A549 (cell line): ENCODE measurements around the gene SKP1. TPM values are rescaled to one million over a fixed set of nuclear protein-coding genes. Genes with fewer than 3 reads are reported as not detected.

ENCODE experiments used
- ATAC-seq, 2 experiments: fragments of 200-7000 bp in 1 of 2; fragments of >200 bp in 1 of 2; cut with Nextera tagmentation in 1 of 2; cut with Tn5 transposase in 1 of 2; 3 replicates each; pipeline versions ENCODE4 v1.8.0 to v1.9.1; 2018 to 2020; ENCODE audit warnings: mild to moderate bottlenecking in 1 of 2, moderate library complexity in 1 of 2
- CTCF ChIA-PET: fragments of 300-600 bp; sonication (Branson Sonifier 250); formaldehyde crosslinking; extraction: SDS; loops from one replicate; lab custom pipeline; 2021; ENCODE audit warnings: antibody characterized with exemption, inconsistent platforms; lab: Yijun Ruan, JAX
- POLR2A ChIA-PET: fragments of 350-600 bp; formaldehyde crosslinking; extraction: SDS; loops from one replicate; lab custom pipeline; 2021; ENCODE audit warnings: antibody characterized with exemption, inconsistent platforms; lab: Yijun Ruan, JAX
- DNase-seq, 2 experiments: peaks; one replicate each; pipeline versions ENCODE4 v3.0.0 to v3.0.0-alpha.2; 2011 to 2016; ENCODE audit warnings: low read depth in 1 of 2, low spot score in 1 of 2
- FAIRE-seq: peaks from 2 replicates; lab custom pipeline; 2011; peaks lifted over from hg19 to GRCh38; lab: Jason Lieb, UNC
- H3K27ac ChIP-seq, 2 experiments: fragments of >200 bp; sonication (Bioruptor Twin); formaldehyde crosslinking; 3 replicates each; pipeline ENCODE4 v1.5.1; 2016 to 2017
- H3K4me1 ChIP-seq: fragments of >200 bp; sonication (Bioruptor Twin); formaldehyde crosslinking; 3 replicates; pipeline ENCODE4 v1.6.1; 2016
- H3K4me2 ChIP-seq: fragments of >200 bp; sonication (Bioruptor Twin); formaldehyde crosslinking; 3 replicates; pipeline ENCODE4 v1.6.1; 2016
- H3K4me3 ChIP-seq: fragments of >200 bp; sonication (Bioruptor Twin); formaldehyde crosslinking; 3 replicates; pipeline ENCODE4 v1.5.1; 2016
- H3K9me3 ChIP-seq: fragments of >200 bp; sonication (Bioruptor Twin); formaldehyde crosslinking; 3 replicates; pipeline ENCODE4 v1.6.1; 2016
- ATOH8 ChIP-seq: fragments of 250-450 bp; sonication (Bioruptor Pico); IDR thresholded peaks from 2 replicates; pipeline ENCODE4 v1.5.0; 2020; ENCODE audit warnings: low read depth, mild to moderate bottlenecking, moderate library complexity
- BCL3 ChIP-seq: fragments of >200 bp; sonication (Bioruptor Twin); formaldehyde crosslinking; IDR thresholded peaks from 3 replicates; pipeline ENCODE4 v1.6.1; 2016
- CEBPB ChIP-seq, 2 experiments: fragments of >200 bp in 1 of 2; sonication (Bioruptor Twin) in 1 of 2; formaldehyde crosslinking in 1 of 2; IDR thresholded peaks; 2 replicates each; pipeline ENCODE4 v1.6.1; 2012 to 2016
- CHD2 ChIP-seq: fragments of 150-350 bp; IDR thresholded peaks from 2 replicates; pipeline ENCODE4 v1.6.1; 2014; ENCODE audit warnings: low read length; ENCODE audit not compliant: partially characterized antibody
- CTCF ChIP-seq: fragments of >200 bp; sonication (Bioruptor Twin); formaldehyde crosslinking; IDR thresholded peaks from 3 replicates; pipeline ENCODE4 v1.5.1; 2016
- FOSB ChIP-seq: fragments of 250-450 bp; sonication (Bioruptor Pico); IDR thresholded peaks from 2 replicates; pipeline ENCODE4 v1.5.0; 2020; ENCODE audit warnings: mild to moderate bottlenecking, moderate library complexity
- HDAC2 ChIP-seq: fragments of 200-600 bp; sonication (generic); IDR thresholded peaks from 2 replicates; pipeline ENCODE4 v1.6.1; 2016
- HES2 ChIP-seq: fragments of >200 bp; sonication (Bioruptor Twin); formaldehyde crosslinking; IDR thresholded peaks from 2 replicates; pipeline ENCODE4 v1.6.1; 2016
- HEYL ChIP-seq: fragments of 250-450 bp; sonication (Bioruptor Pico); IDR thresholded peaks from 2 replicates; pipeline ENCODE4 v1.8.0; 2021; ENCODE audit warnings: mild to moderate bottlenecking, moderate library complexity
- HMGXB4 ChIP-seq: fragments of 250-450 bp; sonication (Bioruptor Pico); IDR thresholded peaks from 2 replicates; pipeline ENCODE4 v1.5.0; 2021; ENCODE audit warnings: mild to moderate bottlenecking, moderate library complexity, borderline replicate concordance
- KDM1A ChIP-seq: fragments of 200-600 bp; sonication (generic); IDR thresholded peaks from 2 replicates; pipeline ENCODE4 v1.6.1; 2016; ENCODE audit warnings: low read depth, mild to moderate bottlenecking
- KDM5A ChIP-seq: fragments of 200-600 bp; sonication (generic); IDR thresholded peaks from 2 replicates; pipeline ENCODE4 v1.6.1; 2016; ENCODE audit warnings: antibody characterized with exemption, mild to moderate bottlenecking
- MAZ ChIP-seq: fragments of 150-350 bp; IDR thresholded peaks from 2 replicates; pipeline ENCODE4 v1.6.1; 2014; ENCODE audit warnings: antibody characterized with exemption, low read depth, low read length, borderline replicate concordance
- RAD21 ChIP-seq, 2 experiments: fragments of >200 bp in 1 of 2; sonication (Bioruptor Twin) in 1 of 2; formaldehyde crosslinking in 1 of 2; IDR thresholded peaks in 1 of 2; conservative IDR thresholded peaks in 1 of 2; 2 replicates in 1 of 2; 3 replicates in 1 of 2; pipeline ENCODE4 v1.6.1; 2012 to 2018; ENCODE audit warnings: inconsistent platforms in 1 of 2
- REST ChIP-seq: fragments of 200-600 bp; sonication (generic); IDR thresholded peaks from 2 replicates; pipeline ENCODE4 v1.6.1; 2016; ENCODE audit warnings: antibody characterized with exemption, mild to moderate bottlenecking, moderate library complexity
- RNF2 ChIP-seq: fragments of 200-600 bp; sonication (generic); IDR thresholded peaks from 2 replicates; pipeline ENCODE4 v1.6.1; 2016; ENCODE audit warnings: low read depth, mild to moderate bottlenecking, antibody characterized with exemption, moderate library complexity, borderline replicate concordance
- SREBF2 ChIP-seq: fragments of 450-650 bp; IDR thresholded peaks from 2 replicates; pipeline ENCODE4 v1.6.1; 2014; ENCODE audit warnings: mild to moderate bottlenecking, moderate library complexity
- ZFP36 ChIP-seq: fragments of 450-650 bp; IDR thresholded peaks from 2 replicates; pipeline ENCODE4 v1.6.1; 2014; ENCODE audit warnings: borderline replicate concordance; ENCODE audit not compliant: partially characterized antibody
- ZNF302 ChIP-seq: fragments of 250-450 bp; sonication (Bioruptor Pico); IDR thresholded peaks from 2 replicates; pipeline ENCODE4 v1.9.0; 2021; ENCODE audit warnings: inconsistent platforms, mild to moderate bottlenecking, moderate library complexity
- ZSCAN20 ChIP-seq: fragments of 250-450 bp; sonication (Bioruptor Pico); IDR thresholded peaks from 2 replicates; pipeline ENCODE4 v1.8.0; 2022; ENCODE audit warnings: mild to moderate bottlenecking, moderate library complexity
- WGBS: methylation state at CpG from one replicate; pipeline ENCODE4 v1.1.6; 2017; ENCODE audit errors: missing lambda C conversion rate; 5-methylcytosine and 5-hydroxymethylcytosine counted together
- polyA plus RNA-seq, 4 experiments: library from polyadenylated mRNA; depleted of rRNA in 3 of 4; stranded (reverse); fragments of >200 nt; fragmentation: RNase III in 1 of 4; extraction: RNeasy Plus Mini Kit Qiagen cat#74134 plus additional on column Dnase treatment in 1 of 4; gene quantifications; 2 replicates in 3 of 4; 3 replicates in 1 of 4; pipeline ENCODE4 v1.2.3, GENCODE V29; 2011 to 2017

Gene SKP1
- polyA plus RNA-seq, 2 of the 4 experiments (the other 2 are of a cell fraction) = 776 to 870 TPM

GRCh38 chr5:134110382-134110781 is 66.4 kb downstream of the SKP1 start (continued):
- TF ChIP-seq HMGXB4 (CRISPR knock-in tag) = no peak

GRCh38 chr5:134107779-134108178 is 69.0 kb downstream of the SKP1 start:
- Histone ChIP-seq H3K4me2 (no peak overlapping the region), H3K9me3 (no peaks in the 10 kb centered on the region), H3K27ac (no peak overlapping the region), H3K4me1 (no peaks in the 10 kb centered on the region), H3K4me3 (no peak overlapping the region)
- CTCF ChIA-PET = interaction anchor here (0.7 to 2.1 kb wide), 3 partner anchors 17 to 85 kb away, joined by 4 to 7 read pairs (median 4); no protein-coding TSS in a partner anchor
- WGBS = 76% methylated on average over 3 of the region's 3 CpGs
- TF ChIP-seq RAD21 (conservative IDR thresholded peaks at IDR 0.05 in 1 of 2, IDR thresholded peaks at IDR 0.05 in 1 of 2) (no peak), MAZ (no peak)
- FAIRE-seq (no peak), ATAC-seq (no peak), DNase-seq (no peak)
- POLR2A ChIA-PET = no interaction called here

GRCh38 chr5:134106991-134107701 is 69.6 kb downstream of the SKP1 start:
- 79% methylated on average over 9 of the region's 10 CpGs for WGBS

GRCh38 chr5:134103998-134104654 is 72.6 kb downstream of the SKP1 start:
- POLR2A ChIA-PET = no interaction called here
- no peak for FAIRE-seq
- WGBS = 83% methylated on average over 9 of the region's 11 CpGs
- DNase-seq = no peak
- Histone ChIP-seq H3K4me1 (peaks cover 12% of the 10 kb centered on the region), H3K4me3 (no peak overlapping the region), H3K27ac (no peak overlapping the region), H3K4me2 (no peak overlapping the region), H3K9me3 (no peaks in the 10 kb centered on the region)
- CTCF ChIA-PET = interaction anchor here (0.8 to 4.4 kb wide), 3 partner anchors 8 to 31 kb away, joined by 3 to 47 read pairs (median 3); no protein-coding TSS in a partner anchor
- no peak for ATAC-seq
- TF ChIP-seq CHD2 = no peak
- TF ChIP-seq ZFP36 = no peak
- TF ChIP-seq HES2 = no peak
- no peak for TF ChIP-seq BCL3
- TF ChIP-seq KDM1A = no peak
- TF ChIP-seq REST = no peak
- TF ChIP-seq CTCF = no peak
- TF ChIP-seq ZSCAN20 (CRISPR knock-in tag) = no peak
- no peak for TF ChIP-seq ZNF302 (CRISPR knock-in tag)
- TF ChIP-seq RAD21 (conservative IDR thresholded peaks at IDR 0.05 in 1 of 2, IDR thresholded peaks at IDR 0.05 in 1 of 2) = no peak
- no peak for TF ChIP-seq RNF2

More at GRCh38 chr5:134106991-134107701, 69.6 kb downstream of the SKP1 start:
- H3K4me1 ChIP-seq = no peaks in the 10 kb centered on the region
- TF ChIP-seq FOSB (CRISPR knock-in tag) (no peak), CEBPB (IDR thresholded peaks at IDR 0.05) (no peak), ATOH8 (CRISPR knock-in tag) (no peak), SREBF2 (no peak), ZFP36 (no peak), KDM5A (no peak), HDAC2 (no peak), HEYL (no peak)
- no peak overlapping the region for H3K4me3 ChIP-seq
- CTCF ChIA-PET = interaction anchor here (0.7 to 2.1 kb wide), 4 partner anchors 17 to 84 kb away, joined by 3 to 7 read pairs (median 4); no protein-coding TSS in a partner anchor
- H3K9me3 ChIP-seq = no peaks in the 10 kb centered on the region
- DNase-seq (no peak), FAIRE-seq (no peak), ATAC-seq (no peak)
- POLR2A ChIA-PET = no interaction called here
- H3K4me2 ChIP-seq = no peak overlapping the region
- H3K27ac ChIP-seq = no peak overlapping the region
